Measurements from ENCODE around the gene PRKG1.

Gene PRKG1

DNA sequence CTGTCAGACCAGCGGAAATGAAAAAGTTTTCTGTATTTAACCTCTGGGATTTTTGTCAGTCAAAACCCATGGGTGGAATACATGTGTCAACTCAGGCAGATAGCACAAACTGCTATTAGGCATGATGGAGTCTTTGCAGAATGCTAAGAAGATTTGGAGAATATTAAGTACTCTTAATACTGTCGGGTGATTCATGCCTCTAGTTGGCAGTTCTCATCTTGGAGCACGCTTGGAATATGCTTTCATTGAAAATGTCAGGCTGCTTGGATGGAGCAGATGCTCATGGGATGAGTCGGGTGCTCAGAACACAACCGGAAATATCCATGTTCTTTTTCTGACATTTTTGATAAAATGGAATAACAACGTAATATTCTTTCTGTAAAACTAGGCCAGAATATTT lies 27.6 kb upstream of the PRKG1 start:
- peaks cover 0 to 15% (median 0%) of the 10 kb centered on the region in 3 experiments for H3K27me3 ChIP-seq (ENCODE audit: control insufficient read depth in 3 of 3, insufficient read depth in 3 of 3, low read depth in 1 of 3, low read length in 3 of 3)
- H2BK120ac ChIP-seq (ENCODE audit: low read depth, low read length): no peak overlapping the region
- H2BK5ac ChIP-seq (ENCODE audit: low read length): no peak overlapping the region
- no peaks in the 10 kb centered on the region for H3K79me1 ChIP-seq (ENCODE audit: low read depth, low read length)
- no peaks in the 10 kb centered on the region for H3K4me1 ChIP-seq (ENCODE audit: control insufficient read depth in 2 of 2, insufficient read depth in 1 of 2, low read depth in 1 of 2, low read length in 2 of 2)
- no peak overlapping the region for H3K18ac ChIP-seq (ENCODE audit: low read length)
- H3K4me3 ChIP-seq (ENCODE audit: low read length in 2 of 2): no peak overlapping the region
- H3K9ac ChIP-seq (ENCODE audit: low read depth, low read length, poor library complexity): no peak overlapping the region
- no peak overlapping the region for H3K4me2 ChIP-seq (ENCODE audit: insufficient read depth, low read length, poor library complexity, severe bottlenecking)
- no peak overlapping the region for H2AK5ac ChIP-seq (ENCODE audit: low read depth, low read length)
- H2AFZ ChIP-seq (ENCODE audit: low read length): no peak overlapping the region
- H2BK12ac ChIP-seq (ENCODE audit: low read length): no peak overlapping the region
- H3K4ac ChIP-seq (ENCODE audit: low read length): no peak overlapping the region
- H3K14ac ChIP-seq (ENCODE audit: low read length): no peak overlapping the region
- no CpG with 5 or more reads among the region's 6 CpGs for WGBS, 2 donors (ENCODE audit: extremely low coverage in 2 of 2, insufficient read length in 2 of 2, insufficient replicate concordance in 1 of 2)
- no peak overlapping the region for H2BK15ac ChIP-seq (ENCODE audit: low read length)
- H3K23ac ChIP-seq (ENCODE audit: low read depth, low read length, poor library complexity): no peak overlapping the region
- H3K36me3 ChIP-seq (replicated peaks in 1 of 2; ENCODE audit: control insufficient read depth in 2 of 2, insufficient read depth in 2 of 2, low read length in 2 of 2): no peaks in the 10 kb centered on the region
- H4K8ac ChIP-seq (ENCODE audit: low read depth, low read length): no peak overlapping the region
- H4K91ac ChIP-seq (ENCODE audit: low read depth, low read length, poor library complexity): no peak overlapping the region
- DNase-seq (ENCODE audit: low spot score): no peak
- no peaks in the 10 kb centered on the region for H3K9me3 ChIP-seq (replicated peaks in 1 of 2; ENCODE audit: control insufficient read depth in 2 of 2, insufficient read depth in 1 of 2, low read depth in 1 of 2, low read length in 2 of 2)
- no peak overlapping the region for H3K27ac ChIP-seq (replicated peaks; ENCODE audit: low read length)

GRCh38 chr10:51047857-51048256 lies 26.4 kb upstream of the PRKG1 start:
- Histone ChIP-seq H3K4ac (ENCODE audit: low read length) (no peak overlapping the region), H3K18ac (ENCODE audit: low read length) (no peak overlapping the region), H2BK12ac (ENCODE audit: low read length) (no peak overlapping the region), H3K14ac (ENCODE audit: low read length) (no peak overlapping the region), H2BK120ac (ENCODE audit: low read depth, low read length) (no peak overlapping the region), H3K9me3 (replicated peaks in 1 of 2; ENCODE audit: control insufficient read depth in 2 of 2, insufficient read depth in 1 of 2, low read depth in 1 of 2, low read length in 2 of 2) (no peaks in the 10 kb centered on the region), H2AFZ (ENCODE audit: low read length) (no peak overlapping the region), H2BK5ac (ENCODE audit: low read length) (no peak overlapping the region), H2BK15ac (ENCODE audit: low read length) (no peak overlapping the region), H3K27me3 (ENCODE audit: control insufficient read depth in 3 of 3, insufficient read depth in 3 of 3, low read depth in 1 of 3, low read length in 3 of 3) (peaks cover 0 to 15% (median 0%) of the 10 kb centered on the region in 3 experiments), H3K27ac (replicated peaks; ENCODE audit: low read length) (no peak overlapping the region), H3K23ac (ENCODE audit: low read depth, low read length, poor library complexity) (no peak overlapping the region), H3K4me1 (ENCODE audit: control insufficient read depth in 2 of 2, insufficient read depth in 1 of 2, low read depth in 1 of 2, low read length in 2 of 2) (no peaks in the 10 kb centered on the region), H3K36me3 (replicated peaks in 1 of 2; ENCODE audit: control insufficient read depth in 2 of 2, insufficient read depth in 2 of 2, low read length in 2 of 2) (no peaks in the 10 kb centered on the region), H3K4me3 (ENCODE audit: low read length in 2 of 2) (no peak overlapping the region), H2AK5ac (ENCODE audit: low read depth, low read length) (no peak overlapping the region), H4K91ac (ENCODE audit: low read depth, low read length, poor library complexity) (no peak overlapping the region), H3K79me1 (ENCODE audit: low read depth, low read length) (no peaks in the 10 kb centered on the region), H4K8ac (ENCODE audit: low read depth, low read length) (no peak overlapping the region), H3K4me2 (ENCODE audit: insufficient read depth, low read length, poor library complexity, severe bottlenecking) (no peak overlapping the region), H3K9ac (ENCODE audit: low read depth, low read length, poor library complexity) (no peak overlapping the region)
- no peak for DNase-seq (ENCODE audit: low spot score)
- no CpG with 5 or more reads among the region's 2 CpGs for WGBS, 2 donors (ENCODE audit: extremely low coverage in 2 of 2, insufficient read length in 2 of 2, insufficient replicate concordance in 1 of 2)

- Histone ChIP-seq H2AFZ (ENCODE audit: low read length) (no peak overlapping the region), H3K4me2 (ENCODE audit: insufficient read depth, low read length, poor library complexity, severe bottlenecking) (no peak overlapping the region), H4K8ac (ENCODE audit: low read depth, low read length) (no peak overlapping the region), H2BK12ac (ENCODE audit: low read length) (no peak overlapping the region), H2BK5ac (ENCODE audit: low read length) (no peak overlapping the region), H3K27ac (replicated peaks; ENCODE audit: low read length) (no peak overlapping the region), H2BK120ac (ENCODE audit: low read depth, low read length) (no peak overlapping the region), H2AK5ac (ENCODE audit: low read depth, low read length) (no peak overlapping the region), H3K27me3 (ENCODE audit: control insufficient read depth in 3 of 3, insufficient read depth in 3 of 3, low read depth in 1 of 3, low read length in 3 of 3) (peaks cover 0 to 15% (median 0%) of the 10 kb centered on the region in 3 experiments), H2BK15ac (ENCODE audit: low read length) (no peak overlapping the region), H3K23ac (ENCODE audit: low read depth, low read length, poor library complexity) (no peak overlapping the region), H3K79me1 (ENCODE audit: low read depth, low read length) (no peaks in the 10 kb centered on the region), H3K4ac (ENCODE audit: low read length) (no peak overlapping the region), H3K4me1 (ENCODE audit: control insufficient read depth in 2 of 2, insufficient read depth in 1 of 2, low read depth in 1 of 2, low read length in 2 of 2) (no peaks in the 10 kb centered on the region), H3K36me3 (replicated peaks in 1 of 2; ENCODE audit: control insufficient read depth in 2 of 2, insufficient read depth in 2 of 2, low read length in 2 of 2) (no peaks in the 10 kb centered on the region), H3K4me3 (ENCODE audit: low read length in 2 of 2) (no peak overlapping the region), H3K14ac (ENCODE audit: low read length) (no peak overlapping the region), H4K91ac (ENCODE audit: low read depth, low read length, poor library complexity) (no peak overlapping the region), H3K9ac (ENCODE audit: low read depth, low read length, poor library complexity) (no peak overlapping the region), H3K9me3 (replicated peaks in 1 of 2; ENCODE audit: control insufficient read depth in 2 of 2, insufficient read depth in 1 of 2, low read depth in 1 of 2, low read length in 2 of 2) (no peaks in the 10 kb centered on the region), H3K18ac (ENCODE audit: low read length) (no peak overlapping the region)
- no peak for DNase-seq (ENCODE audit: low spot score)
- WGBS, 2 donors (ENCODE audit: extremely low coverage in 2 of 2, insufficient read length in 2 of 2, insufficient replicate concordance in 1 of 2): no CpG with 5 or more reads among the region's 7 CpGs
Observed at GRCh38 chr10:51048792-51049191, 25.5 kb upstream of the PRKG1 start.

DNA sequence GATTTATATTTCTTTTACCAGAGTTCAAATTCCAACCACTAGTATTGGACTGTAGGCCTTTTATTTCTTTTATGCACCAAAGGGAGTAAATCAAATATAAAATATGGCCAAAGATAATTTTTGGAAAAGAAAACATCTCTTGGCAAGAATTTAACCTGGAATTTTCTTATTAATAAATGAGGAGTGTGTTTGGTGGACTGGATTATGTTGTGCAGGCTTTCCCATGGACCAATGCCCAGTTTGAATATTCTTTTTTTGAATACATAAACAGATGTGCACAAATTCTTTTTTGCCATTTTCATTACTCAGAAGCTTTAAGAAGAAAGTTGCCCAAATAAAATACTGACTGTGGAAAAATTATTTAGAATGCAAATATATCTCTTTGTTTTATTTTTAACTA lies 22.1 kb upstream of the PRKG1 start:
- Histone ChIP-seq H3K4me3 (ENCODE audit: low read length in 2 of 2) (no peak overlapping the region), H3K4me1 (ENCODE audit: control insufficient read depth in 2 of 2, insufficient read depth in 1 of 2, low read depth in 1 of 2, low read length in 2 of 2) (no peaks in the 10 kb centered on the region), H3K9me3 (replicated peaks in 1 of 2; ENCODE audit: control insufficient read depth in 2 of 2, insufficient read depth in 1 of 2, low read depth in 1 of 2, low read length in 2 of 2) (peaks cover 0 to 1% of the 10 kb centered on the region in 2 donors), H3K36me3 (replicated peaks in 1 of 2; ENCODE audit: control insufficient read depth in 2 of 2, insufficient read depth in 2 of 2, low read length in 2 of 2) (no peaks in the 10 kb centered on the region), H2BK15ac (ENCODE audit: low read length) (no peak overlapping the region), H2AK5ac (ENCODE audit: low read depth, low read length) (no peak overlapping the region), H3K4me2 (ENCODE audit: insufficient read depth, low read length, poor library complexity, severe bottlenecking) (no peak overlapping the region), H3K18ac (ENCODE audit: low read length) (no peak overlapping the region), H2BK5ac (ENCODE audit: low read length) (no peak overlapping the region), H3K14ac (ENCODE audit: low read length) (no peak overlapping the region), H3K27me3 (ENCODE audit: control insufficient read depth in 3 of 3, insufficient read depth in 3 of 3, low read depth in 1 of 3, low read length in 3 of 3) (peaks cover 0 to 14% (median 0%) of the 10 kb centered on the region in 3 experiments), H3K9ac (ENCODE audit: low read depth, low read length, poor library complexity) (no peak overlapping the region), H3K79me1 (ENCODE audit: low read depth, low read length) (no peaks in the 10 kb centered on the region), H4K8ac (ENCODE audit: low read depth, low read length) (no peak overlapping the region), H3K4ac (ENCODE audit: low read length) (no peak overlapping the region), H2AFZ (ENCODE audit: low read length) (no peak overlapping the region), H4K91ac (ENCODE audit: low read depth, low read length, poor library complexity) (no peak overlapping the region), H3K27ac (replicated peaks; ENCODE audit: low read length) (no peak overlapping the region), H2BK12ac (ENCODE audit: low read length) (no peak overlapping the region), H3K23ac (ENCODE audit: low read depth, low read length, poor library complexity) (no peak overlapping the region), H2BK120ac (ENCODE audit: low read depth, low read length) (no peak overlapping the region)
- no peak for DNase-seq (ENCODE audit: low spot score)
